GM11168 (cell line): ENCODE results near the gene FOXN1.
"Not testable (repeated sequence)": the region's sequence is repeated elsewhere in the genome, so short reads cannot be mapped to it uniquely, and the experiment has no call there.

Source experiments
- in situ Hi-C: fragments of 300-500 bp; cut with MboI; formaldehyde crosslinking; loops from one replicate; pipeline ENCODE4 v1.12.0; 2022; ENCODE audit warnings: low sequenced_read_pairs; ENCODE audit not compliant: unreplicated experiment

FOXN1 gene

DNA sequence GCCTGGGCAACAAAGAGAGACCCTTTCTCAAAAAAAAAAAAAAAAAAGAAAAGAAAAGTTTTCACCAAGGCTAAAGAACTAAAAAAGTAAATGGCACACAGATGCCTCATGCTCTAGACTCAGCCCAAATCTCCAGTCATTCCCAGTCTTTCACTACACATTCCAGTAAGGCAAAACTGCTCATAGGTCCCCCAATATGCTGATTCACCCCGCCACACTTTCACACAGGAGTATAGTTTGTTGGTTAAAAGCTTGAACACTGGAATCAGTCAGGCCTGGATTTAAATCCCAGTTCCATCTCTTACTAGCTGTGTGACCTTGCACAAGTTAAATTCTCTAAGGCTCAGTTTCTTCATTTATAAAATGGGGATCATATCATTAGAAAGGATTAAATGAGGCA lies 63.3 kb downstream of the FOXN1 start:
- in situ Hi-C loops = no loop called here

DNA sequence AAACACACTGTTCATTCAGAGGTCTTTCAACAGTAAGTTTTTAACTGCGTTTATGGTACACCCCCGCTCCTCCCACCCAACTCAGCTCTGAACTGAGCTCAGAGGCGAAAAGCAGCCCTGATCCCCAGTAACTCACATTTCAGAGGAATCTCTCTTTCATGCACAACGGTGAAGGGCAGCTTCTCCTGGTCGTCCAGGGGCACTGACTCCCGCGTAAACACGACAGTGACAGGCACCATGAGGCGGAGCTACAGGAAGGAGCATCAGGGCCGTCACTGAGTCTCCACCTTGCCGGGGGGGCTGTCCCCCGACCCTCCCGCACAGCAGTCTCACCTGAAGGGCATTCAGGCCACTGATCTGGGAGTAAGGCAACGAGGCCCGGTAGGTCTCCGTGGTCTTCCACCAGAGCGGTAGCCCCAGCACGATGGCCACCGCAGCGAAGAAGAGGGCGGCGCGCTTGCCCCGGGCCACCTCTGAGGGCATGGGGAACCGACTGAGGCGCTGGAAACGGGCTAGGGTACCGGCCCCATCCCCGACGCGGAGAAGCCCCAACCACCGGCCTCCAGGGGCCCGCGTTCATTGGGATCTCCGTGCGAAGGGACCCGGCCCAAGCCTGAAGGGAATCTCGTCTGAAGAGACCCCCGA lies 64.7 kb downstream of the FOXN1 start:
- in situ Hi-C loops = no loop called here

DNA sequence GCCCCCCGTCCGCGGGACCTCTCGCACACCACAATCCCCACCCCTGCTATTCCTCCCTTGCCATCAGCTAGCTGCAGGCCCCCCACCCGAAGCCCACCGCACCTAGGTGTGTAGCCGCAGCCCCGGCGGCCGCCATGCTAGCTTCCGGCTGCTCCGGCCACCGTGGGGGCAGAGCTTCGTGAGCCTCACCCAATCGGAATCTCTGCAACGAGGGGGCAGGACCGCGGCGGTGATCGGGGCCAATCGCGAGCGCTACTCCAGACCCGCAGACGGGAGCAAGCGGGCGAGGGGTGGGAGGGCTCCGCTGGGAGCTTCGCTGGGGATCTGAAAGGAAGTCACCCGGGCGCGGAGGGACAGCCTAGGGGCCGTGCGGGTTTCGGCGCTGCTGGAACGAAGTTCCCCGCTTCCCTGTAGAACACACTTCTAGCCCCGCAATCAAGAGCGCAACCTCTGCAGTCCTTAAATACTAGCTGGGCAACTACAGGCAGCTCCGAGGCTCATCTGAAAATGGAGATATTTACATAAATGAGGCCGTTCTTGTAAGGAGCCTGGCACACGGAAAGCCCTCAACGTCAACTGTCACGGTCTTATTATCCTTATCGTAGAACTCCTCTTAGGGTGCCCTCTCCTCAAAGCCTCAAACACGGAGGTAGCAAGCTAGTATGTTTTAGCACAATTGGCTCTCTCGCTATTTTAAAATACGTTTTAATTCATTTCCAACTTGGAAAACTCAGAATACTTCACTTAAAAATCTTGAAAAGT lies 65.4 kb downstream of the FOXN1 start, which contains the start of gene PIGS:
TSS of gene PIGS (minus strand) at position 164 of the 762 bp plus-strand sequence. CDS start at position 136, 28 bp downstream.
- in situ Hi-C loops = no loop called here

DNA sequence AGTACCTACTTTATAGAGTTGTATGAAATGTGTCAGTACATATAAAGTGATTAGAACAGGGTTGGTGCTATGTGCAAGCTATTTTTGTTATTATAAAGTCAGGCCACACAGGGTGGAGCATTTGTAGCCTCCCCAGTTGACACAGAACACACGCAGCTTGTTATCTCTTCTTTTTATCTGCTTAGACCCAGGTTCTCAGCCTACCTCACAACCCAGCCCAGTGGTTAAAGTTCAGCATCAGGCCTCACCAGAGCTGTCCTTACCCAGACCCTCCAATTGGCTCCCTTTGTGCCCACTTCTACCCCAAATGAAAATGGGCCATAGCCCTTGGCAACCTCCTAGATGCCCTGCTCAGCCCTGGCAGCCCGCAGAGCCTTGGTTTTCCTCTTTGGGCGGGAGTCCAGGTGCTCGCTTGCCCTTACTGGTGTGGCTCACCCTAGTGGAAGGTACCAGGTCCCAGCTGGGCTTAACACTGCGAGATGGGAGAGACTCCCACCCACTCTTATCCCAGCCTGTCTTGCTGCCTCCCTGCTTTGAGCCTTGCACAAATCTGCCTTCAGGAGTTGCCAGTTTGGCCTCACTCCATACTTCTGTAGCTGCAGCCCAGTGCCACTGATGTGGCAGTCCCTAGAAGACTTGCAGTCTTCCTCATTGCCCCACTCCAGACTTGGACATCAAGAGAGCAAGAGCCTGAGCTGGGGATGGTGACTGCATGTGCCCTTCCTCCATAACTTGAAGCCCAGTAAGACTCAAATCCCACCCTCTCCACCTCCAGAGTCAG lies 66.3 kb downstream of the FOXN1 start:
- in situ Hi-C loops = no loop called here

DNA sequence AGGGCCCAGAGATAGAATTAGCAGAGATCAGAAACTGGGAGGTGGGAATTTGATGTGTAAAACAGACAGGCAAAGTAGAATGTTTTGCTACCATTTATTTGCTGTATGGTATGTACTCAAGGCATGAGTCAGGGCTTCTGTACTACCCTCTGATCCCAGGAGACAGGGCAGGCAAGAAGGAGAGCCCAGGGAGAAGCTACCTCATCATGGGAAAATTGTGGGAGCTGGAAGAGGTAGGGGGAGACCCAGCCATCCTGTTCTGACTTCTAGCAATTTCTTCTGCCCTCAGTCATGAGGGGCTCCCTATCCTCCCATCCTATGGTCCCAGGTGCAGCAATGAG lies 66.9 kb downstream of the FOXN1 start:
- in situ Hi-C loops = no loop called here

DNA sequence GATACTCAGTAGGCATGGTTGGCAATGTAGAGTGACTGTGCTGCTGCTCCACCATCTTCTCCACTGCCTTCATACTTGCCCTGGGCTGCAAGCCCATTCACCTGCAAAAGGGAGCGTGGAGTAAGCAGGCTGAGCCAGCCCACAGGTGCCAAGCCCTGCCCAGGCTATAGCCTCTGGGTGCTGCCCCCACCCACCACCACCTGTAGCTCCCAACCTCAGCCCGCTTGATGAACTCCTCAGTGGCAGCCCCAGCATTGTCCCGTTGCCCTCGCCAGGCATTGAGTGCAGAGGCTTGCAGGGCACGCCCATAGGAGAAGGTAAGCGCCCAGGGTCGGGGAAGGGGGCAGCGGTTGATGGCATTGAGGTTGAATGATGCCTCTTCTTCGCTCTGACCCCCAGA lies 67.4 kb downstream of the FOXN1 start:
- in situ Hi-C loops = no loop called here

DNA sequence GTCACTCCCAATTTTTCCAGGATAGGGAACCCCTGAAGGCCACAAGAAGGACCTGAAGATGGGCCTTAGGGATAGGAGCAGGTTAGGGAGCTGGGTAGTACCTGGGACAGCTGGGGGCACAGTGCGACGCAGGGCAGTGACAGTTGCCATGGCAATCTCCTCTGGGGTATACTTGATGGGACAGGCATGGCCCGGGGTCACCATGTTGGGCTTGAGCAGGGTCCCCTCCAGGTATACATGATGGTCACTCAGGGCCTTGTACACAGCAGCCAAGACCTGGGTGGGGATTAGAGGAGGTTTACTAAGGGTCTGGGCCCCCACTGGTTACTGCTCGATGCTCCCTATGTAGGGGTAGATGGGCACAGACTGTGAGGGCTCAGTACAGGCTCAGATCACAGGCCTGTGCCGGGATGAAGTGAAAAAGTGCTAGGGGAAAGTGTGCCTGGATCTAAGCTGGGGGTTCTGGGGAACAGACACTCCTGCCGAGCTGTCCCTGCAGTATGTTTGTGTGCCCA lies 67.9 kb downstream of the FOXN1 start:
- in situ Hi-C loops = no loop called here

DNA sequence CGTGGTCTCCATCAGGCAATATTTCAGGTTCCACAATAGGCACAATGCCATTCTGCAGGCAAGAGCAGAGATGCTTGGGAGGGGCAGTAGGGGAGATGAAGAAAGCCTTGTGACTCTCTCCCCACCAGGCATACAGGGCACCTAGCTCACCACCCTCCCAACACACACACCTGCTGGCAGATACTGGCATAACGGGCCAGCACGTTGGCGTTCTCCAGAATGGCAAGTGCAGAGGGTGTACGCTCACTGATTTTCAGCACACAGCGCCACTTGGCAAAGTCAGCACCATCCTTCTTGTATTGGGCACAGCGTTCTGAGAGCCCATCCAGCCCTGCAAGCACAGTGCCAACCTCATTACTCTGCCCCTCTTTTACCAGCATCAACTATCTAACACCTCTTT lies 68.4 kb downstream of the FOXN1 start:
- in situ Hi-C loops = no loop called here

DNA sequence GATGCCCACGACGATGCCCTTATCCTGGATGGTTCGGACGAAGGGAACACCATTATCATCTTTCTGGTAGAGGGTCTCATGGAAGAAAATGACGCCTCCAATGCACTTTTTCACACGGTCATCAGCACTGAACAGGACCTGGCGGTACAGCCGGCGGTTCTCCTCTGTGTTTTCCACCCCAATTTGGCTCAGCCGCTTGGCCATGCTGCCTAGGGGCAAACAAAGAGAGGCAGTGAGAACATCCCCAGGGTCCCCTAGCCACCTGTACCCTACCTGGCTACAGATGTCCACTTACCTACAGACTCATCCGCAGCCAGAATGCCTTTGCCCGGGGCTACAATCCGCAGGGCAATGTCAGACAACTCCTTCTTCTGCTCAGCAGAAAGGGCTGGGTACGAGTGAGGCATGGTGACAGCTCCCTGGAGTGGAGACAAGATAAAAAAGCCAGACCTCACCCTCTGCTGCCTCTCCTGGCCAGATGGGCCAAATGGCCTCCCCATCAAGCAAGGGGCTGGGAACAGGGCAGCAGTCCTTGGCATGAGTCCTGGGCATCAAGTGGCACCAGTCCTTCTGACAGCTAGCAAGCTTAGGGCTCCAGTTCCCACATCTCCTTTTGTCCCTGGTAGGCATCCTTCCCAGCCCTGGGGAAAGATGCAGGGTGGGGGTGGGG lies 69.1 kb downstream of the FOXN1 start:
- in situ Hi-C loops = no loop called here

DNA sequence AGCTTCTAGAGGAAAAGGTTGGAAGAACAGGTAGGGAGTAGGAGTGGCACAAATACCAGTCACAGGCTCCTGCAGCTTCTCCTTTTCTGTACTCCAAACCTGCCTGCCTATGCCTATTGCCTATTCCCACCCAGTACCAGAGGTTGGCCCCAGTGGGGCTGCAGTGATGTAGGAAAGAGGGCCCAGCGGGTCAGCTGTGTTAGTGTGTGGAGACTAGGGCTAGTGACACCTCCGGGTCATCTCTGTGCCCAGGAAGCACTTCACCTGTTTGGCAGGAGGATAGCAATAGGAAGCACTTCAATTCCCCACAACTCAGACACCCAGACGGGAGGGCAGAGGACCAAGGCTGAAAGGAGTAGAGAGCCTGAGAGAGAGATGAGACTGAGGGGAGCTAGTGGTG lies 69.9 kb downstream of the FOXN1 start:
- in situ Hi-C loops = not testable (repeated sequence)

DNA sequence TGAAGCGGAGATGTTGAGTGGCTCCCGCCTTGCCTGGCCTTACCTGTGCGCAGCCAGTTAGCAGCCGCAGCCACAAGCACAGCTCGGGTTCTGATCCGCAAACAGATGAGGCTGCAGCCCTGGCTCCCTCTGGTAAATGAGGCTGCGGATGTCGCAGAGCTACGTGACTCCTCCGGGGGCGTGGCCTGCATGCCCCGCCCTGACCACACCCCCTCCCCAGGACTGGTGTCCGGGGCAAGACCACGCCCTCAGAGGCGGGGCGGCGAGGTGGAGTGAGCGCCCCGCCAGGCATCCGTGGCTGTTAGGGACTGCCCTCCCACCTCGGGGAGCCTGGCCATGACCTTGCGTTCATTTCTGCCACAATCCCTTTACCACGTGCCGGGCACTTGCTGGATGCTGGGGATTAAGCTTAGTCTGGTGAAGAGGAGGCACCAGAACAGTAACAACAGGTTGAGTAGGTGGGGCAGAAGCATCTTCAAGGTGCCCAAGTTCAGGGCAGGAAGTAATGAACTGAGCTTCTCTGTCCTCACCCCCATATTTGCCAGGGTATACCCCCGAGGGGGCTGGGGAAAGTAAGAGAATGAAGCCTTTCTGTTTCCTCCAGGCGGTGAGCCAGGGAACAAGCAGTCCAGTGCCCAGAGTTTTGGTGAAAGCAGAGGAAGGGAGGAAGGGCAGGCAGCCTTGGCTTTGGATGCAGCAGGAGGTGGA lies 70.8 kb downstream of the FOXN1 start, which contains the start of gene ALDOC:
TSS of gene ALDOC (minus strand) at position 138 of the 708 bp plus-strand sequence. CDS start 1,363 bp downstream, outside the sequence.
- in situ Hi-C loops = no loop called here

DNA sequence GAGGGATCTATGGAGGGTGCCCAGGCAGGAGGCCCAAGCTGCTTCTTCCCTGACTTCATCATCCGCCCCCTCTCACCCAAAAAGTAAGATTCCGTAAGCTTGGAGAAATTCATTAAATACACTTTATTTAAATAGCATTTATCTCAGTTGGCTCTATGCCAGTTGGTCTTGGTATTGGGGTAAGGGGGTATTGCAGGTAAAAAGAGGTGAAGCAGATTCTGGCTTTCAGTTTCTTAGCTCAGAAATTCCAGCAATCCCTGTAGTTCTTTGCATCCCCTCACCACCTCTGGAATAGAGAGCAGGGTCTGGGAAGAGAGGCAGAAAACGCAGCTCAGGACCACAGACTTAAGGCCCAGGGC lies 71.3 kb downstream of the FOXN1 start:
- in situ Hi-C loops = no loop called here

DNA sequence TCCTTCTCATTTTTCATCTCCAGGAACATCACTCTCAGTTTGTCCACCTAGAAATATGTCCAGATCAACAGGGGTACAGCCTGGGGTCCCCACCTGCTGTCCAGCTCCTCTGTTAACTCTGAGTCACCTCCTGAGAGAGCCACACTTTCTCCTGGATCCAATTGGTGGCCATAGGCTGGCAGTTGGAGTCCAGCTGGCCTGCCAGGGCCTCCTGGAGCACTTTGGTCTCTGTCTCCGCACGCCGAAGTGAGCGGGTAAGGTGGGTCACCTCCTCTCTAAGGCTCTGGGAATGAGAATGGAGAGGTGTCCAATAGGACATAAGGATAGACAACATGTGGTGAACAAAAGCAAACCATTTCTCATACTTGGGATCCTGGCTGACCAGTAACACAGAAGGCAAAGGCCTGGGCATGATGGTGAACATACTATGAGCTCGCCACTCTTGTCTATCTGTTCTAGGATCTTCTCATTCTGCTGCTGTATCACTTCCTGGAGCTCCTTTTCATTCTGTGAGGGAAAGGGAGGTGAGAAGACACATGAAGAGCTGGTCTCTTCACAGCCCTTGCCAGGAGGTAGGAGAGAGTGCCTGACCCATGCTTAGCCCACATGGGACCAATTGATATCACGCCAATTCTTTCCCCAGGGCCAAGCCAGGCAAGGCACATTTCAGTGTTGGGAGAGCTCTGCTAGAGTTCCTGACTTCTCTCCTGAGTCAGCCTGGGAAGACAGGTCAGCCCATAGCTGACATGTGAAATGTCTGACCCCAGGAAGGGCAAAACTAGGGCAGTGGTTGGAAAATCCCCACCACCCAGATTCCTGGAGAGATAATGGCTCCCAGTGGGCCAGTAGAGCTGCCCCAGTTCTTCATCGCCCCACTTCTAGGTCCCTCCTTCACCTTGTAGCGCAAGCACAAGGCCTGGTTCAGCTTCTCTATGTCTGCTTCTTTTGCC lies 72.4 kb downstream of the FOXN1 start:
- in situ Hi-C loops = no loop called here

DNA sequence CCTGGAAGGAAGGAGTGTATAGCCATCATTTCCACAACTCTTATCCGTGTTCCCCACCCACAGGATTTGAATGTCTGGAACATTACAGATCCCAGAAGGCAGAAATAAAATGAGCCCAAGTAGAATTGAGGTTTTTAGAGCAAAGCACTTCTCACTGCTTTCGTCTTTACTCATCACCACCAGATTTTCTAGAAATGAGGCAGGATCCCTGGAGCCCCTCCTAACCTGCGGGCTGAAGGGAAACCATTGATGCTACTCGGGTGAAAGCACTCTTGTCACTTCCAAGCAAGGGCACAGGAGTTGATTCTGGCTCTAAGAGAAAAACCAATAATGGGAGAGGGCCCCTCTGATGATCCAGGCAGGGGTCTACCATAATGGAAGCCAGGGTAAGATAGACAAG lies 73.4 kb downstream of the FOXN1 start:
- in situ Hi-C loops = no loop called here

DNA sequence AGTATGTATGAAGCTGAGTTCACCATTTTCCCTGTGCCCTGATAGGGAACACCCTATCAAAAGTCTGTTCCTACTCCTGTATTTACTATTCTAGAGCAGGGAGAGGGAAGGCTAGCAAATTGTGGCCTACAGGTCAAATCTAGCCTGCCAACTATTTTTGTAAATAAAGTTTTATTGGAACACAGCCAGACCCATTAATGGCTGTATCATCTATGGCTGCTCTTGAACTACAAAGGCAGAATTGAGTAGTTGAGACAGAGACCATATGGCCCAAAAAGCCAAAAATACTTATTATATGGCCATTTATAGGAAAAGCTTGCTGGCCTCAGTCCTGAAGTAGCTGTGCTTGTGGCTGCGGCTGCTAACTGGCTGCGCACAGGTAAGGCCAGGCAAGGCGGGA lies 74.8 kb downstream of the FOXN1 start:
- in situ Hi-C loops = no loop called here

DNA sequence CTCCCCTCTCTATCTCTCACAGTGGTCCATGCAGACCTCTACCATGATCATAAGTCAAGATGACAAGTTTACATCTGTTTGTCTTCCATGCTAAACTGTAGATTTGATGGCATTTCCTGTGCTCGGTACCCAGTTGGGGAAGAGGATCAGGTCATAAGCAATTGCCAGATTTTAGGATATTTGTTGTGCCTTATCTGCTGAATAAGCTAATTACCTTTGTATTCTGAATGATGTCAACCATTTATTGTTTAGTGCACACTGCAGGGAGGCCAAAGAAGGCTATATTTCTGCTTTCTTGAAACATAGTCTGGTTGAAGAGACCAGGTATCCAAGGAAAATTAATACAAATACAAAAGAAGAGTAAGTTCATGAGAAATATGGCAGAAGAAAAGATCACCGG lies 76.4 kb downstream of the FOXN1 start:
- in situ Hi-C loops = no loop called here

DNA sequence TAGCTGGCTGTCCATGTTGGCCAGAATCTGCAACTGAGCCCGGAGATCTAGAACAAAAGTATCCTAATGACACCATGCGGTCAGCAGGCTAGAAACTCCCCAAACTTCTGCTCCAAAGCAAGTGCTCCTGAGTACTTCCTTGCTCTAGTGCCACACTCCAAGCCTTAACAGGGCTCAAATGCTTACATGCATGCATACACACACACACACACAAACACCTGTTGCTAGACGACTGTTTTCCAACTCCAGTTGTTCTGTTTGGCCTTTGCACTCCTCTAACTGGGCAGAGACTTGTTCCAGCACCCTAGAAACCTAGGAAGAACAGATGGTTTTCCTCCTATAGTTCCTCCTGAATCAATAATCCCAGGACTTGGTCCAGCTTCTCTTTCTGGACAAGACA lies 78.3 kb downstream of the FOXN1 start:
- in situ Hi-C loops = no loop called here

DNA sequence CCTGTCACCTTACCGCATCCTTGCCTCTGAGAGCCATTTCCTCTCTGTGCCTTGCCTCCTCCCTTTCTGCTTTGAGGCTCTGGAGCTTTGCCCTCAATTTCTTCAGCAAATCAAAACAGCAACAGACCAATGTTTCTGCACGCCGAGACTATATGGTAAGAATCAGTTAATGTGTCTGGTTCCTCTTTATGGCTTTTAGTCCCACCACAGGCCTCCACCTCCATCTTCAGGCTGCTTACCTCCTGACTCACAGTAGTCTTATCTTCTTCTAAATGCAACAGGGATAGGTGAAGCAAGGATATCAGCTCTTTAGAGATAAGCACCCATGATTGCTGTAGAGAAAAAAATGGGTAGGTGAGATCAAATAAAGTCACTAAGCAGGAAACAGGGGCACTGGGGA lies 79.7 kb downstream of the FOXN1 start:
- in situ Hi-C loops = no loop called here
